Stimulated activated naive B cell treated with anti-CD40 and anti-IgM and Interleukin-4, amounts not matched to agents 10 μg/mL and 1 μg/mL and 100 μg/mL, for 72 hours (primary cell): Measurements from ENCODE around the gene C3.
"Not testable (repeated sequence)": the region's sequence is repeated elsewhere in the genome, so short reads cannot be mapped to it uniquely, and the experiment has no call there.

Source experiments
- ATAC-seq, 2 donors: fragments of 150-1000 bp; cut with Tn5 transposase; replicated peaks; 2 replicates each; pipeline ENCODE4 v1.10.0; 2021; ENCODE audit warnings: moderate library complexity in 1 of 2
- DNase-seq: peaks from one replicate; pipeline ENCODE4 v3.0.0; 2021
- H3K27ac Mint-ChIP-seq: one replicate; pipeline ENCODE4 v1.8.0; 2022; ENCODE audit warnings: mild to moderate bottlenecking, mixed read lengths
- H3K27me3 Mint-ChIP-seq, 2 donors: one replicate each; pipeline ENCODE4 v1.8.0; 2022; ENCODE audit warnings: mixed read lengths in 2 of 2
- H3K36me3 Mint-ChIP-seq, 2 donors: one replicate each; pipeline ENCODE4 v1.8.0; 2022; ENCODE audit warnings: mixed read lengths in 2 of 2, mild to moderate bottlenecking in 1 of 2
- H3K4me1 Mint-ChIP-seq, 2 donors: one replicate each; pipeline ENCODE4 v1.8.0; 2022; ENCODE audit warnings: mixed read lengths in 2 of 2, mild to moderate bottlenecking in 1 of 2
- H3K4me3 Mint-ChIP-seq, 2 donors: one replicate each; pipeline ENCODE4 v1.8.0; 2022; ENCODE audit warnings: mild to moderate bottlenecking in 2 of 2, mixed read lengths in 2 of 2, moderate library complexity in 1 of 2
- H3K9me3 Mint-ChIP-seq, 2 donors: one replicate each; pipeline ENCODE4 v1.8.0; 2022; ENCODE audit warnings: mixed read lengths in 2 of 2, mild to moderate bottlenecking in 1 of 2

C3 gene

GRCh38 chr19:6720369-6721137 lies at the start of gene C3:
C3 (minus strand) TSS chr19:6720650; CDS start chr19:6720589, 61 bp downstream.
- Mint-ChIP-seq H3K27ac (peak within 1 kb of the TSS; percentile 85), H3K27me3 (peaks cover 0 to 10% of the 10 kb centered on the region in 2 donors), H3K9me3 (peaks cover 4 to 5% of the 10 kb centered on the region in 2 donors), H3K36me3 (no peaks in the 10 kb centered on the region), H3K4me3 (peak within 1 kb of the TSS in 1 of 2 donors; percentile 66), H3K4me1 (peaks cover 41 to 72% of the 10 kb centered on the region in 2 donors)
- DNase-seq (no peak), ATAC-seq (no peak)

- ATAC-seq (no peak), DNase-seq (no peak)
- peaks cover 2 to 6% of the 10 kb centered on the region in 2 donors for H3K36me3 Mint-ChIP-seq
- H3K27ac Mint-ChIP-seq: no peak overlapping the region
- H3K27me3 Mint-ChIP-seq: no peaks in the 10 kb centered on the region
- peaks cover 30 to 42% of the 10 kb centered on the region in 2 donors for H3K4me1 Mint-ChIP-seq
- H3K4me3 Mint-ChIP-seq: no peak overlapping the region
- H3K9me3 Mint-ChIP-seq: peaks cover 0 to 6% of the 10 kb centered on the region in 2 donors
Observed at GRCh38 chr19:6769006-6769619, 48.7 kb upstream of the C3 start.

DNA sequence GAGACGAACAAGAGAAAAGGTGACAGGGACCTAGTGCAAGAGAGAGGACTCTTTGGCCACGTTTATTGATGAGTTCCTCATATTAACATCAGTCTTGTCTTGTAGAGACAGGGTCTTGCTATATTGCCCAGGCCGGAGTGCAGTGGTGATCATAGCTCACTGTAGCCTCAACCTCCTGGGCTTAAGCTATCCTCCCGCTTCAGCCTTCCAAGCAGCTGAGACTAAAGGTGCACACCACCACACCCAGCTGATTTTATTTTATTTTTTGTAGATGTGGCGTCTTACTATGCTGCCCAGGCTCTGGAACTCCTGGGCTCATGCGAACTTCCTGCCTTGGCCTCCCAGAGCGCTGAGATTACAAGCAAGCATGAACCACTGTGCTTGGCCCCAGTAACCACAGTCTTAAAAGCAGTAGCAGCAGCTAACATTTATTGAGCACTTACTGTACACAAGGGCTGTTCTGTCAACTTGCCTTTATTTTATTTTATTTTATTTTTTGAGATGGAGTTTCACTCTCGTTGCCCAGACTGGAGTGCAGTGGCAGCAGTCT lies 47.9 kb upstream of the C3 start:
- peaks cover 0 to under 1% of the 10 kb centered on the region in 2 donors for H3K36me3 Mint-ChIP-seq
- ATAC-seq (no peak), DNase-seq (no peak)
- H3K27ac Mint-ChIP-seq: peak overlapping the region; percentile 87
- peaks cover 25 to 34% of the 10 kb centered on the region in 2 donors for H3K4me1 Mint-ChIP-seq
- H3K27me3 Mint-ChIP-seq: no peaks in the 10 kb centered on the region
- H3K9me3 Mint-ChIP-seq: peaks cover 0 to 6% of the 10 kb centered on the region in 2 donors
- H3K4me3 Mint-ChIP-seq: peak overlapping the region; percentile 80 to 85

GRCh38 chr19:6767357-6768235 lies 47.1 kb upstream of the C3 start, which contains the start of gene SH2D3A:
SH2D3A (minus strand) TSS chr19:6767435; CDS start chr19:6763748, 3,687 bp downstream.
- Mint-ChIP-seq H3K4me3 (peak within 1 kb of the TSS; percentile 80 to 85), H3K27ac (peak within 1 kb of the TSS; percentile 87), H3K36me3 (no peaks in the 10 kb centered on the region), H3K4me1 (peaks cover 24 to 33% of the 10 kb centered on the region in 2 donors), H3K27me3 (no peaks in the 10 kb centered on the region), H3K9me3 (peaks cover 0 to 6% of the 10 kb centered on the region in 2 donors)
- DNase-seq (peak; percentile 90), ATAC-seq (peak; percentile 66 to 72)

DNA sequence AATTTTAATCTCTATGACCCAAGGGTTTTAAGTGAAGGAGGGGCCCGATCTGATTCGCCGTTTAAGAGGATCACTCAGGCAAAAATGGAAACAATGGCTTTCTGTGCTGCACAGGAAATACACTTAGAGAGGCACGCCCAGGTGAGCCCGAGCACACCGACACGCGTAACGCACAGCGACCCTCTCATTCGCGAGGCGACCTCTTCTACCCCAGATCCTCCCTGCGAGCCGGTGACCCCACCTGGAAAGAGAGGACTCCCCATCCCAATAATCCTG lies 46.6 kb upstream of the C3 start:
- DNase-seq (no peak), ATAC-seq (peak; percentile 43 to 46)
- no peaks in the 10 kb centered on the region for H3K27me3 Mint-ChIP-seq
- peaks cover 20 to 28% of the 10 kb centered on the region in 2 donors for H3K4me1 Mint-ChIP-seq
- H3K9me3 Mint-ChIP-seq: peaks cover 0 to 6% of the 10 kb centered on the region in 2 donors
- peak overlapping the region; percentile 80 to 85 for H3K4me3 Mint-ChIP-seq
- no peaks in the 10 kb centered on the region for H3K36me3 Mint-ChIP-seq
- peak overlapping the region; percentile 87 for H3K27ac Mint-ChIP-seq

DNA sequence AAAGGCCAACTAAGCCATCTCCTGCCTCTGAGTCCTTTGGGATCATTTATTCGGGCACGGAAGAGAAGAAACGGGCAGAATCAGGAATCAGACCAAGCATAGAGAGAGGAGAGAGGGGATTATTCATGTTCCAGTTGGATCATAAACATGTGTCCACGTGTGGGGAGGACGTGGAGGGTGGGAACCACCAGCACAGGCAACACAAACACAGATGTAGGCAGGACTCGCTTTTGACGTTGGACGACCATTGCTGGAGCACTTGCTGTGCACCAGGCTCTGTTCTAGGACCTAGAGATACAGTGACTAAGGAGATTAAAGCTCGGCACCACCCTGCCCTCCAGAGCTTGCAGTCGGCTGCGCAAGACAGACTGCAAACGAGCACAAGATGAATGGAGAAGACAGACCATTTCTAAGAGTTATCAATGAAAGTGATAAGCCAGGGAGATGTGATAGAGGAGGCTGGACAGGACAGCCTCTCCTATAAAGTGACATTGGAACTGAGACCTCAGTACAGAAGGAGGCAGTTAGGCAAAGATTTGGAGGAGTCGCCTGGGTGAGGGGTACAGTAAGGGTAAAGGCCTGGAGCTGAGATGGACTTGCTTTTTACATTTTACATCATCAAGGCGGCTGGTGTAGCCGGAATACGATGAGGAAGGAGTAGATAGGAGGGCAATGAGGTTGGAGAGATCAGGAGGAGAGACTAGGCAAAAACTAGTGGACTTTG lies 46.1 kb upstream of the C3 start:
- H3K9me3 Mint-ChIP-seq: peaks cover 0 to 1% of the 10 kb centered on the region in 2 donors
- DNase-seq: no peak
- H3K27ac Mint-ChIP-seq: peak overlapping the region; percentile 87
- H3K4me1 Mint-ChIP-seq: peaks cover 17 to 23% of the 10 kb centered on the region in 2 donors
- H3K4me3 Mint-ChIP-seq: peak overlapping the region; percentile 80 to 85
- peaks cover 0 to under 1% of the 10 kb centered on the region in 2 donors for H3K36me3 Mint-ChIP-seq
- ATAC-seq: no peak
- no peaks in the 10 kb centered on the region for H3K27me3 Mint-ChIP-seq

- Mint-ChIP-seq H3K4me3 (peak overlapping the region; percentile 80 to 85), H3K36me3 (peaks cover 0 to 5% of the 10 kb centered on the region in 2 donors), H3K27ac (peak overlapping the region; percentile 21), H3K4me1 (peaks cover 17 to 21% of the 10 kb centered on the region in 2 donors), H3K9me3 (no peaks in the 10 kb centered on the region), H3K27me3 (no peaks in the 10 kb centered on the region)
- DNase-seq (no peak), ATAC-seq (no peak)
Observed at GRCh38 chr19:6765738-6766356, 45.4 kb upstream of the C3 start.

- Mint-ChIP-seq H3K36me3 (peaks cover 6 to 22% of the 10 kb centered on the region in 2 donors), H3K4me1 (peaks cover 17 to 24% of the 10 kb centered on the region in 2 donors)
- DNase-seq, ATAC-seq, H3K4me3 Mint-ChIP-seq, H3K9me3 Mint-ChIP-seq, H3K27ac Mint-ChIP-seq, H3K27me3 Mint-ChIP-seq: not testable (repeated sequence)
Observed at GRCh38 chr19:6762253-6762797, 41.9 kb upstream of the C3 start.

DNA sequence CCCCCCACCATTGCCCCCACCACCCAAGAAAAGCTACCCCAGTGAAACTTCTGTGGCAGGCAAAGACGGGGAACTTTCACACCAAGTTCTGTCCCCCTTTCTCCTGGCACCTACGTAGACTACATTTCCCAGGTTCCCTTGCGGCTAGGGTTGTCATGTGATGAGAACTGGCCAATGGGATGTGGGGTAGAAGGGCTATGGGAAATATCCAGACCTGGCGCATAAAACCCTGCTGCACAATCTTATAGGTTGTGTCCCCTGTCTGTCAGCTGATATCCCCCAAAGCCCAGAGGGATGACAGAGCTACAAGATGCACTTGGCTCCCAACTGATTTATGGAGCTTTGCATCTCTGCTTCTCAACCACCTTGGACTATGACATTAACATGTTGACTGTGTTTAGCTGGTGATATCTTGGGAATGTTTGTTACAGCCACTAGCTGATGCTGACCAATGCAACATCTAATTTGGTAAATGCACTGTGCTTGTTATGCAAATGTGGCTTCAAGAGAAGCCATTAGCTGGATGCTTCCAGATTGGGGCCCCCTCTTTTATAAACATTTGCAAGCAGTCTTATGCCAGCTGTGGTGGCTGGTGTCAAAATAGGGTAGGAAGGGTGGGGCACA lies 40.7 kb upstream of the C3 start:
- ATAC-seq (peak; percentile 39 to 56), DNase-seq (no peak)
- H3K36me3 Mint-ChIP-seq: peaks cover 6 to 23% of the 10 kb centered on the region in 2 donors

DNA sequence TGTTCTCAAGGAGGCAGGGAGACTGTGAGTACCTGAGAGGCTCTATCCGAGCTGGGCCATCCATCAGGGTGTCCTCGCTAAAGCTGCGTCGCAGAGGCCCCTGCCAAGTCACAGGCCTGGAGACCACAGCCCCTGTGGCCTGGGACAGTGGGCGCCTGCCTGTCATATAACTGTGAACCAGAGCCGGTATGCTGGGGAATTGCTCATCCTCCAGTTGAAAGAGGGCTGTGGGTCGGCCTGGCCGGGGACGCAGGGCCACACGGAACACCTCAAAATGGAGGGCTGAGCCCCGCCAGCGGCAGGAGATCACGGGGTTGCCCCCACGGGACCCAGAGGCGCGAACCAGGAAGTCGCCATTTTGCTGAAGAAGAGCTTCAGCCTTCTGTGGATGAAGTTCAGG lies 40.2 kb upstream of the C3 start:
- Mint-ChIP-seq H3K4me1 (peaks cover 11 to 14% of the 10 kb centered on the region in 2 donors), H3K27me3 (no peaks in the 10 kb centered on the region), H3K4me3 (no peak overlapping the region), H3K9me3 (no peaks in the 10 kb centered on the region), H3K36me3 (peaks cover 6 to 23% of the 10 kb centered on the region in 2 donors), H3K27ac (no peak overlapping the region)
- ATAC-seq (no peak), DNase-seq (no peak)

More for the DNA sequence above, 40.7 kb upstream of the C3 start:
- Mint-ChIP-seq H3K27me3 (no peaks in the 10 kb centered on the region), H3K9me3 (no peaks in the 10 kb centered on the region), H3K4me1 (peaks cover 12 to 18% of the 10 kb centered on the region in 2 donors), H3K27ac (no peak overlapping the region), H3K4me3 (no peak overlapping the region)

DNA sequence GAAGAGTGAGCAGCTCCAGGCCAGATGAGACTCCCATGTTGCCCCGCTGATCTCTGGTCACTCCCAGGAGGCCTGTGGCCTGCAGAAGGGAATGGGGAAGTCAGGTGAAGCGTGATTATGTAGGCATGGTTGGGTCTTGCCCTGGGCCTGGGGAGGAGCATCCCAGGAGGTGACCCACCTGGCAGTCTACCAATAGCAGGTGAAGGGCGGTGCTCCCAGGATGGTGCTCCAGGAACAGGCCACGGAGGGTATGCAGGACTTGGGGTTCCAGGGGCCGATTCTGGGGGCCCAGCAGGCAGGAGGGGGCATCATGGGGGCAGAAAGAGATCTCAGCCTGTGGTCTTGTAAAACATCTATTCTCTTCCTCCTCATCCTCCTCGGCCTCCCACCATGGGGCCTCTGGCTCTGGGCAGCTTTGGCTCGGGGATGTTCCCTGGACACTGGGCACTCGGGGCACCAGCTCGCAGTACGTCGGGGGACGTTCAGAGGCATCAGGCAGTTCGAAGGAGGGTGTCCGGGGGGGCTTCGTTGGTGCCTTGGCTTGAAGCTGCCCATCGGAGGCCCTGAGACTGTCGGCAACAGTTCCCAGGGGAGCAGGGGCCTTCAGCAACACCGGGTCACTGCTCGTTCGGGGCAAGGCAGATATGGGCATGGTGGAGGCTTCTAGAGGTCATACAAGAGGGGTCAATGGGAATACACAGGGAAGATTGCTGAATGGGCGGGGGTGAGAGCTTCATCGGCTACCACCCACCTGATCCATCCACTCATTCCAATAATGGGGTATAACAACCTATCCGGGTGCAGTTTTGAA lies 34.4 kb upstream of the C3 start:
- no peak for ATAC-seq
- Mint-ChIP-seq H3K27ac (no peak overlapping the region), H3K4me1 (peaks cover 28 to 38% of the 10 kb centered on the region in 2 donors)

GRCh38 chr19:6754136-6754535 lies 33.7 kb upstream of the C3 start:
- H3K36me3 Mint-ChIP-seq: peaks cover 34 to 58% of the 10 kb centered on the region in 2 donors
- H3K4me1 Mint-ChIP-seq: peaks cover 28 to 38% of the 10 kb centered on the region in 2 donors
- no peak for ATAC-seq
- H3K27ac Mint-ChIP-seq: no peak overlapping the region
- H3K27me3 Mint-ChIP-seq: no peaks in the 10 kb centered on the region
- peak overlapping the region; percentile 88 to 92 for H3K4me3 Mint-ChIP-seq
- H3K9me3 Mint-ChIP-seq: no peaks in the 10 kb centered on the region
- no peak for DNase-seq

More for the DNA sequence above, 34.4 kb upstream of the C3 start:
- Mint-ChIP-seq H3K36me3 (peaks cover 27 to 51% of the 10 kb centered on the region in 2 donors), H3K27me3 (no peaks in the 10 kb centered on the region), H3K4me3 (no peak overlapping the region), H3K9me3 (no peaks in the 10 kb centered on the region)
- DNase-seq: no peak
